Mesothelial cell of epicardium (in vitro differentiated cells): ENCODE data around the gene NUFIP1. TPM values are rescaled to one million over a fixed set of nuclear protein-coding genes. Genes with fewer than 3 reads are reported as not detected.
A peak's percentile ranks its signal among the peaks of the same experiment; 100 is the strongest.

Experiments
- DNase-seq, 2 experiments: peaks; one replicate each; pipeline ENCODE4 v3.0.0; 2021; ENCODE audit warnings: low spot score in 2 of 2; ENCODE audit not compliant: unreplicated experiment in 2 of 2
- H3K27ac Mint-ChIP-seq: 2 replicates; pipeline ENCODE4 v1.8.0; 2021; ENCODE audit warnings: mixed read lengths
- H3K27me3 Mint-ChIP-seq: 2 replicates; pipeline ENCODE4 v1.8.0; 2021; ENCODE audit warnings: low read depth, mixed read lengths
- H3K36me3 Mint-ChIP-seq: 2 replicates; pipeline ENCODE4 v1.8.0; 2021; ENCODE audit warnings: mixed read lengths
- H3K4me1 Mint-ChIP-seq: 2 replicates; pipeline ENCODE4 v1.8.0; 2021; ENCODE audit warnings: mixed read lengths
- H3K4me3 Mint-ChIP-seq: 2 replicates; pipeline ENCODE4 v1.8.0; 2021; ENCODE audit warnings: mild to moderate bottlenecking, moderate library complexity, mixed read lengths
- H3K9me3 Mint-ChIP-seq: 2 replicates; pipeline ENCODE4 v1.8.0; 2021; ENCODE audit warnings: mixed read lengths
- total RNA-seq: library from RNA; stranded (reverse); gene quantifications from 3 replicates; pipeline ENCODE4 v1.2.1, GENCODE V29; 2021
- TF ChIP-seq, protein P1 (sequence below): fragments of 200-600 bp; sonication (generic); IDR thresholded peaks from one replicate; pipeline ENCODE4 v1.5.0; 2021; ENCODE audit warnings: antibody characterized with exemption; ENCODE audit not compliant: unreplicated experiment

Gene NUFIP1
- total RNA-seq, 1 donor from 2014 or later, result 9.9 TPM

DNA sequence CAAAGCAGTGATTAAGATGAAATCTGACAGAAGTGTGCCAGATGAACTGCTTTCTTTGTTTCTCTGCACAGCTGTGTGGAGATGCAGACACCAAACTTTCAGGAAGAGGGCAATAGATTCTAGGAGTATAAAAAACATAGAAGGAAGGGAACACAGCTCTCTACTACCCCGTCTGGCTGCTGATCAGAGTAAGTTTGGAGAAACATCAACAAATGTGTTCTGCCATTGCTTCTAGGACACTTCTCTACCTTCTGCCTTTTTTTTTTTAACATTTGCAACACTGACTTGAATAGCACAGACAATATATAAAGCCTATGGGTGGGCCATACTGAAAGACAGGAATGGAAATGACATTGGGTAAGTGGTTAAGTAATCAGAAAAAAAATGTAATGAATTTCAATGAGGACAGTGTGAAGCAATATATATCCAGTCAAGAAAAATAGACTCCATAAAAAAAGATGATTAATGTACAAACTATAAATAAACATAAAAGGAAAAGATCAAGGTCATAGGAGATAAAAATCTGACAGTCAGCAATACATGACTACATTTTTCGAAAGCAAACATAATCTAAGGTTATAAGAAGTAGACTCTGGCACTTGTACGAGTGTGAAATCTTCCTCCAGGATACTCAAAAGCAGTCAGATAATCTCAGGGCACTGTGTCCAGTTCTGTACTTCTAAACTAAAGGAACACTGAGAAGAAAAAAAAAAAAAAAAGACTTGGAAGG, 21.4 kb downstream of the NUFIP1 start:
- H3K4me1 Mint-ChIP-seq, result peaks cover 25% of the 10 kb centered on the region
- H3K4me3 Mint-ChIP-seq, result no peak overlapping the region
- no peaks in the 10 kb centered on the region for H3K27me3 Mint-ChIP-seq
- peak overlapping the region; percentile 81 for H3K27ac Mint-ChIP-seq
- peaks cover 15% of the 10 kb centered on the region for H3K9me3 Mint-ChIP-seq
- DNase-seq, result no peak
- TF ChIP-seq, protein P1, sequence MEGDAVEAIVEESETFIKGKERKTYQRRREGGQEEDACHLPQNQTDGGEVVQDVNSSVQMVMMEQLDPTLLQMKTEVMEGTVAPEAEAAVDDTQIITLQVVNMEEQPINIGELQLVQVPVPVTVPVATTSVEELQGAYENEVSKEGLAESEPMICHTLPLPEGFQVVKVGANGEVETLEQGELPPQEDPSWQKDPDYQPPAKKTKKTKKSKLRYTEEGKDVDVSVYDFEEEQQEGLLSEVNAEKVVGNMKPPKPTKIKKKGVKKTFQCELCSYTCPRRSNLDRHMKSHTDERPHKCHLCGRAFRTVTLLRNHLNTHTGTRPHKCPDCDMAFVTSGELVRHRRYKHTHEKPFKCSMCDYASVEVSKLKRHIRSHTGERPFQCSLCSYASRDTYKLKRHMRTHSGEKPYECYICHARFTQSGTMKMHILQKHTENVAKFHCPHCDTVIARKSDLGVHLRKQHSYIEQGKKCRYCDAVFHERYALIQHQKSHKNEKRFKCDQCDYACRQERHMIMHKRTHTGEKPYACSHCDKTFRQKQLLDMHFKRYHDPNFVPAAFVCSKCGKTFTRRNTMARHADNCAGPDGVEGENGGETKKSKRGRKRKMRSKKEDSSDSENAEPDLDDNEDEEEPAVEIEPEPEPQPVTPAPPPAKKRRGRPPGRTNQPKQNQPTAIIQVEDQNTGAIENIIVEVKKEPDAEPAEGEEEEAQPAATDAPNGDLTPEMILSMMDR, result no peak
- H3K36me3 Mint-ChIP-seq, result peaks cover 28% of the 10 kb centered on the region

DNA sequence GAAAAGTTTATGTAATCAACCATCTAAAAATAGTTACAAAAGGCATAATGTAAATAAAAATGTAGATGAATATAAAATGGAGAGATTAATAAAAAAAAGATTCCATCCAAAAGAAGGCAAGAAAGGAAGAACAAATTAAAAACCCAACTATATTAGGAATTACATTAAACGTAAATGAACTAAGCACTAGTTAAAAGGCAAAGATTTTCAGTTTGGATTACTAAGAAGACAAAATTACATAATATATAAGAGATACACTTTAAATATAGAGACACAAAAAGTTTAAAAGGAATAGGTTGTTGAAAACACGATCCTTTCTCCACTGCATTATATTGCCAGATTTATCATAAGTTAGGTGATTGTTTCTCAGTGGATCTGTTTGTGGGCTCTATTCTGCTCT, 27.3 kb downstream of the NUFIP1 start:
- H3K27me3 Mint-ChIP-seq, result no peaks in the 10 kb centered on the region
- no peak for DNase-seq
- H3K4me3 Mint-ChIP-seq, result no peak overlapping the region
- H3K36me3 Mint-ChIP-seq, result peaks cover 61% of the 10 kb centered on the region
- TF ChIP-seq, protein P1, result no peak
- H3K27ac Mint-ChIP-seq, result no peak overlapping the region
- H3K4me1 Mint-ChIP-seq, result no peaks in the 10 kb centered on the region
- peaks cover 35% of the 10 kb centered on the region for H3K9me3 Mint-ChIP-seq

DNA sequence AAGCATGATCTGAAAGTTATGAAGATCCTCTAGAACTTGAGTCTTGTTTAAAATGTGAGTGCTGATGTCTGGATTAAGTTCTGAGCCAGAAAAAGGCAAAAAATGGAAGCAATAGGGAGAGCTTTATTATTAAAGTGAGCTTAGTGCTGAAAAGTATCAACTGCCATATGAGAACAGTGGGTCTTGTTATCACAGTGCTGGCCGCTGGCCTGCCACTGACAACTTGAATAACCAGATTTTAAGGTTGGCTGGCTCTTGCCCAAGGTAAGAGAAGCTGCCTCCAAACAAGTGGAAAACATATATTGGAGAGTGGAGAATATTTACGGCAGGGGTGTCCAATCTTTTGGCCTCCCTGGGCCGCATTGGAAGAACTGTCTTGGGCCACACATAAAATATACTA, 33.9 kb downstream of the NUFIP1 start:
- Mint-ChIP-seq H3K4me3 (no peak overlapping the region), H3K27me3 (no peaks in the 10 kb centered on the region), H3K4me1 (peaks cover 24% of the 10 kb centered on the region), H3K27ac (no peak overlapping the region), H3K36me3 (peaks cover 12% of the 10 kb centered on the region), H3K9me3 (no peaks in the 10 kb centered on the region)
- DNase-seq, result no peak
- TF ChIP-seq, protein P1, result no peak

DNA sequence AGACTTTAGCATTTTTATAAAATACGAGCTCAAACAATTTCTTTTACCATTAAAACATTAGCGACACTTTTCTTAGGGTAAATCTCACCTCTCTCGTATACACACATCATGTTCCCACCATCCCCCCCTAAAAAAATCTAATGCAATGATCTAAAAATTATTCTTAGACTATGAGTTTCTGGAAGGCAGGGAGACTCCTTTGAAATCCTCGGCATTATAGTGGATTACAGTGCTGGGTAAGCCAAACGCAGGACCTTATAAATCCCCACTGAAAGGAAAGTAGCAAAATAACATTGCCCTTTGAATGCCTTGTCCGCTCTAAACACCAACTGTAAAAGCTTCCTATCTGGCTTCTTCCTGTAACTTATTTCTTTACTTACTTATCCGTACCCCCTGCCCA, 35.0 kb downstream of the NUFIP1 start:
- Mint-ChIP-seq H3K36me3 (peaks cover 13% of the 10 kb centered on the region), H3K27me3 (no peaks in the 10 kb centered on the region), H3K27ac (peak overlapping the region; percentile 44), H3K9me3 (no peaks in the 10 kb centered on the region), H3K4me1 (peaks cover 24% of the 10 kb centered on the region), H3K4me3 (no peak overlapping the region)
- TF ChIP-seq, protein P1, result no peak
- DNase-seq, result no peak

DNA sequence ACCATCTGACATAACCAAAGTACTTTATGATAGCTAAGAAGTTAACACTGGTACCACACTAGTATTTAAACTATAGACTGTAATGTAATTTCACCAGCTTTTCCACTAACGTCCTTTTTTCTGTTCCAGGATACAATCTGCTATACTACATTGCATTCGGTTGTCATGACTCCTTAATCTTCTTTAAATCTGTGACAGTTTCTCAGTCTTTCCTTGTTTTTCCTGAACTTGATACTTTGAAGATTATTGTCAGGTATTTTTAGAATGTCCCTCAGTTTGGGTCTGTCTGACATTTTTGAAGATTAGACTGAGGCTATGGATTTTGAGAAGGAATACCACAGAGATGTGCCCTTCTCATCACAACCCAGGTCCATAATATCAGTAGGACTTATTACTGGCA, 36.6 kb downstream of the NUFIP1 start:
- DNase-seq, result no peak
- peaks cover 24% of the 10 kb centered on the region for H3K4me1 Mint-ChIP-seq
- H3K27me3 Mint-ChIP-seq, result no peaks in the 10 kb centered on the region
- no peak overlapping the region for H3K4me3 Mint-ChIP-seq
- TF ChIP-seq, protein P1, result no peak
- H3K36me3 Mint-ChIP-seq, result peaks cover 15% of the 10 kb centered on the region
- H3K27ac Mint-ChIP-seq, result no peak overlapping the region
- H3K9me3 Mint-ChIP-seq, result no peaks in the 10 kb centered on the region
